Measurements from ENCODE around the gene ADGRB3. TPM values are rescaled to one million over a fixed set of nuclear protein-coding genes. Genes with fewer than 3 reads are reported as not detected.

ADGRB3 gene
- polyA plus RNA-seq, 1 of the 3 experiments (the other 2 are of a cell fraction) = 0.12 TPM

DNA sequence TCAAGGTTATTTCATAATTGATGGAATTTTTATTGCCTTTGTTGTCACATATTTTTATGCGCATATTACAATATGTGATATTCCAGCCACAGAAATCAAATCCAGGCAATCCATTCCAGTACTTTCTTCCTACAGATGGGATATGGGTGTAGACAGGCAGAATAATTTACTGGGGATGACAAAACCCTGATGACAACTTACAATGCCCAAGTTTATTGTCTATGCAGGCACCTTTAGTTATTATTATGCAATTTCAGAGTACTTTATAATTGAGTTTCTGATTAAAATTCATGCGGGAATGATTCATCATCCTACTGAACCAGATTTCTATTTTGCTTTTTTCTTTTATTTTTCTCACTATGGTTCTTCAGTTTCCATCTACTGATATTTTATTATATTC is 803.0 kb downstream of the ADGRB3 start:
- ChIA-PET CTCF (interaction anchor here (1.1 to 1.2 kb wide), 2 partner anchors 11 to 20 kb away, joined by 3 read pairs; no protein-coding TSS in a partner anchor), POLR2A (no interaction called here)
- Histone ChIP-seq H3K9me2 (no peaks in the 10 kb centered on the region), H2AFZ (ENCODE audit: low read depth) (no peak overlapping the region), H3K36me3 (replicated peaks in 1 of 2; ENCODE audit: control insufficient read depth in 1 of 2, insufficient read depth in 2 of 2, low read length in 1 of 2) (no peaks in the 10 kb centered on the region), H3K9ac (no peak overlapping the region), H3K9me3 (no peaks in the 10 kb centered on the region), H3F3A (replicated peaks; ENCODE audit: insufficient read depth) (no peaks in the 10 kb centered on the region), H3K4me2 (no peak overlapping the region), H3K27ac (ENCODE audit: low read depth in 2 of 2, low read length in 1 of 2) (no peak overlapping the region), H3K27me3 (ENCODE audit: insufficient read depth) (no peaks in the 10 kb centered on the region), H3K4me3 (ENCODE audit: low read depth in 2 of 2, low read length in 1 of 2) (no peak overlapping the region), H4K20me1 (ENCODE audit: insufficient read depth) (no peaks in the 10 kb centered on the region), H3K4me1 (ENCODE audit: control insufficient read depth in 1 of 2, insufficient read depth in 2 of 2, low read depth in 1 of 2, low read length in 1 of 2) (no peaks in the 10 kb centered on the region; a peak in 1 of 4 replicates), H3K79me2 (ENCODE audit: insufficient read depth) (no peaks in the 10 kb centered on the region)
- no peak for DNase-seq
- TF ChIP-seq NFIC (IDR thresholded peaks at IDR 0.05; ENCODE audit: borderline replicate concordance) (no peak), GATA2 (CRISPR knock-in tag; IDR thresholded peaks at IDR 0.05) (no peak), NRF1 (IDR thresholded peaks at IDR 0.05; ENCODE audit: low read depth, low read length) (no peak), TEAD4 (IDR thresholded peaks at IDR 0.05; ENCODE audit: borderline replicate concordance, insufficient read depth) (no peak), EZH2phosphoT487 (IDR thresholded peaks at IDR 0.05; ENCODE audit: borderline replicate concordance, low read depth) (no peak)
- TF ChIP-seq, protein P1, sequence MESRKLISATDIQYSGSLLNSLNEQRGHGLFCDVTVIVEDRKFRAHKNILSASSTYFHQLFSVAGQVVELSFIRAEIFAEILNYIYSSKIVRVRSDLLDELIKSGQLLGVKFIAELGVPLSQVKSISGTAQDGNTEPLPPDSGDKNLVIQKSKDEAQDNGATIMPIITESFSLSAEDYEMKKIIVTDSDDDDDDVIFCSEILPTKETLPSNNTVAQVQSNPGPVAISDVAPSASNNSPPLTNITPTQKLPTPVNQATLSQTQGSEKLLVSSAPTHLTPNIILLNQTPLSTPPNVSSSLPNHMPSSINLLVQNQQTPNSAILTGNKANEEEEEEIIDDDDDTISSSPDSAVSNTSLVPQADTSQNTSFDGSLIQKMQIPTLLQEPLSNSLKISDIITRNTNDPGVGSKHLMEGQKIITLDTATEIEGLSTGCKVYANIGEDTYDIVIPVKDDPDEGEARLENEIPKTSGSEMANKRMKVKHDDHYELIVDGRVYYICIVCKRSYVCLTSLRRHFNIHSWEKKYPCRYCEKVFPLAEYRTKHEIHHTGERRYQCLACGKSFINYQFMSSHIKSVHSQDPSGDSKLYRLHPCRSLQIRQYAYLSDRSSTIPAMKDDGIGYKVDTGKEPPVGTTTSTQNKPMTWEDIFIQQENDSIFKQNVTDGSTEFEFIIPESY (IDR thresholded peaks at IDR 0.05; ENCODE audit: borderline replicate concordance, low read depth) = no peak
- WGBS (ENCODE audit: low lambda C conversion rate) = 53% methylated on average over 2 of the region's 2 CpGs

Small RNAs within 50 kb of the gene (small RNA-seq; reads per million reads assigned to genes)
- gene AL606923.1 = 0 reads per million in 7 experiments
